Endothelial cell of umbilical vein (primary cell): ENCODE measurements around the gene DBNL. TPM values are rescaled to one million over a fixed set of nuclear protein-coding genes. Genes with fewer than 3 reads are reported as not detected.

ENCODE experiments used
- BruUV-seq: library from RNA; stranded (reverse); fragments of 400-500 nt; replicated peaks from 2 replicates; lab custom pipeline; 2021; lab: Mats Ljungman, UMichigan
- CTCF ChIA-PET: fragments of 300-600, 350-600 bp; sonication (Branson Sonifier 250); formaldehyde crosslinking; loops from one replicate; lab custom pipeline; 2021; ENCODE audit warnings: antibody characterized with exemption, inconsistent platforms; lab: Charles Lee
- POLR2A ChIA-PET: fragments of 300-600, 350-600 bp; sonication (Branson Sonifier 250); formaldehyde crosslinking; loops from one replicate; lab custom pipeline; 2021; ENCODE audit warnings: antibody characterized with exemption, inconsistent platforms; lab: Charles Lee
- DNase-seq: peaks from one replicate; pipeline ENCODE4 v3.0.0-alpha.2; 2011; ENCODE audit warnings: low read depth, low spot score
- FAIRE-seq: peaks from 2 replicates; lab custom pipeline; 2011; peaks lifted over from hg19 to GRCh38; lab: Jason Lieb, UNC
- H2AFZ ChIP-seq: 2 replicates; pipeline ENCODE4 v1.6.0; 2012; ENCODE audit warnings: low read depth, low read length, control low read depth, inconsistent platforms
- H3K27ac ChIP-seq: 2 replicates; pipeline ENCODE4 v1.5.1; 2011; ENCODE audit warnings: low read depth, mild to moderate bottlenecking, control low read depth, low read length, moderate library complexity; ENCODE audit not compliant: insufficient read depth
- H3K27me3 ChIP-seq, 2 experiments: 2 replicates each; pipeline versions ENCODE4 v1.6.0 to v1.6.1; 2011; ENCODE audit warnings: low read length in 2 of 2, mixed read lengths in 1 of 2; ENCODE audit not compliant: control insufficient read depth in 2 of 2, insufficient read depth in 2 of 2
- H3K36me3 ChIP-seq, 2 experiments: 2 replicates in 1 of 2; 3 replicates in 1 of 2; pipeline ENCODE4 v1.5.1; 2011; ENCODE audit warnings: low read length in 2 of 2, mild to moderate bottlenecking in 1 of 2, moderate library complexity in 1 of 2; ENCODE audit not compliant: control insufficient read depth in 2 of 2, insufficient read depth in 2 of 2; ENCODE audit errors: extremely low read depth in 1 of 2
- H3K4me1 ChIP-seq: 3 replicates; pipeline ENCODE4 v1.5.1; 2011; ENCODE audit warnings: mild to moderate bottlenecking, low read length; ENCODE audit not compliant: control insufficient read depth, insufficient read depth; ENCODE audit errors: extremely low read depth
- H3K4me2 ChIP-seq: 2 replicates; pipeline ENCODE4 v1.6.1; 2011; ENCODE audit warnings: low read length, control low read depth, mixed read lengths; ENCODE audit not compliant: insufficient read depth
- H3K4me3 ChIP-seq, 3 experiments: fragments of 200-600 bp in 1 of 3; sonication (generic), shearing (Covaris generic) in 1 of 3; replicated peaks in 1 of 3; 2 replicates each; pipeline ENCODE4 v1.5.1; 2011 to 2016; ENCODE audit warnings: control low read depth in 3 of 3, low read length in 3 of 3, mild to moderate bottlenecking in 2 of 3, inconsistent platforms in 1 of 3, low read depth in 1 of 3, moderate library complexity in 1 of 3; ENCODE audit not compliant: insufficient read depth in 1 of 3
- H3K79me2 ChIP-seq: 2 replicates; pipeline ENCODE4 v1.6.0; 2012; ENCODE audit warnings: low read length, inconsistent platforms; ENCODE audit not compliant: control insufficient read depth, insufficient read depth
- H3K9ac ChIP-seq: replicated peaks from 2 replicates; pipeline ENCODE3; 2011; ENCODE audit warnings: low read length, control low read depth; ENCODE audit not compliant: insufficient read depth; ENCODE audit errors: extremely low read depth
- H3K9me1 ChIP-seq: replicated peaks from 3 replicates; pipeline ENCODE4 v1.6.0; 2011; ENCODE audit warnings: mild to moderate bottlenecking, low read length; ENCODE audit not compliant: control insufficient read depth, insufficient read depth; ENCODE audit errors: extremely low read depth
- H3K9me3 ChIP-seq: replicated peaks from 2 replicates; pipeline ENCODE4 v1.5.1; 2012; ENCODE audit warnings: low read length, inconsistent platforms; ENCODE audit not compliant: control insufficient read depth, insufficient read depth
- H4K20me1 ChIP-seq: replicated peaks from 2 replicates; pipeline ENCODE3; 2011; ENCODE audit warnings: mild to moderate bottlenecking, low read length; ENCODE audit not compliant: control insufficient read depth, insufficient read depth; ENCODE audit errors: extremely low read depth
- EZH2 ChIP-seq: IDR thresholded peaks from 2 replicates; pipeline ENCODE4 v1.6.1; 2012; ENCODE audit warnings: borderline replicate concordance, low read depth, mild to moderate bottlenecking, moderate library complexity, low read length, inconsistent platforms; ENCODE audit not compliant: severe bottlenecking
- FOS ChIP-seq: IDR thresholded peaks from 2 replicates; pipeline ENCODE4 v1.6.1; 2011; ENCODE audit warnings: mild to moderate bottlenecking, low read length, moderate library complexity, borderline replicate concordance; ENCODE audit not compliant: insufficient read depth
- GATA2 ChIP-seq: IDR thresholded peaks from 2 replicates; pipeline ENCODE4 v1.7.0; 2011; ENCODE audit warnings: low read depth, mild to moderate bottlenecking, moderate library complexity, mixed read lengths, low read length; ENCODE audit not compliant: insufficient read length, insufficient read depth
- JUN ChIP-seq: IDR thresholded peaks from 2 replicates; pipeline ENCODE4 v1.6.1; 2011; ENCODE audit warnings: borderline replicate concordance, low read depth; ENCODE audit not compliant: insufficient read length, insufficient read depth
- MYC ChIP-seq: IDR thresholded peaks from one replicate; pipeline ENCODE4 v1.6.1; 2011; ENCODE audit warnings: mild to moderate bottlenecking, low read depth, low read length
- POLR2A ChIP-seq: IDR thresholded peaks from 2 replicates; pipeline ENCODE4 v1.6.1; 2012; ENCODE audit warnings: low read depth, mild to moderate bottlenecking, control low read depth, low read length
- POLR2AphosphoS5 ChIP-seq: IDR thresholded peaks from 2 replicates; pipeline ENCODE4 v1.6.1; 2012; ENCODE audit warnings: low read depth, mild to moderate bottlenecking, control low read depth, low read length, moderate library complexity; ENCODE audit not compliant: insufficient read depth
- dilution Hi-C: fragments of 300-500 bp; cut with MboI; formaldehyde crosslinking; loops from one replicate; pipeline ENCODE4 v1.15.0; 2019; ENCODE audit warnings: low sequenced_read_pairs; ENCODE audit not compliant: extremely low pct_ligation_motif_present
- intact Hi-C: fragments of 100-400 bp; cut with micrococcal nuclease; formaldehyde crosslinking; loops from one replicate; pipeline ENCODE4 v1.10.0; 2022
- polyA plus RNA-seq, 4 experiments: library from polyadenylated mRNA; depleted of rRNA in 3 of 4; stranded (reverse) in 3 of 4; unstranded in 1 of 4; fragments of >200 nt; gene quantifications; 2 replicates each; pipeline versions ENCODE4 v1.2.1 to v1.2.3, GENCODE V29; 2011 to 2012; ENCODE audit warnings: missing spikeins in 1 of 4
- total RNA-seq: library from RNA; stranded (reverse); gene quantifications from 2 replicates; pipeline ENCODE4 v1.2.3, GENCODE V29; 2021
- TF ChIP-seq, protein P1 (sequence below): IDR thresholded peaks from 2 replicates; pipeline ENCODE4 v1.6.1; 2011; ENCODE audit not compliant: insufficient read depth, insufficient read length
- TF ChIP-seq, protein P2 (sequence below), 2 donors: IDR thresholded peaks; 1 replicate in 1 of 2; 2 replicates in 1 of 2; pipeline ENCODE4 v1.5.1; 2011; ENCODE audit warnings: low read length in 2 of 2, mild to moderate bottlenecking in 2 of 2, moderate library complexity in 2 of 2, control low read depth in 1 of 2, inconsistent platforms in 1 of 2, low read depth in 1 of 2; ENCODE audit not compliant: insufficient read depth in 1 of 2; ENCODE audit errors: extremely low read depth in 1 of 2

DBNL gene
- total and polyA plus RNA-seq, 2 donors (not counting 3 experiments of a cell fraction or from before 2014, with no cell fraction given) = 94.0 to 123 TPM

DNA sequence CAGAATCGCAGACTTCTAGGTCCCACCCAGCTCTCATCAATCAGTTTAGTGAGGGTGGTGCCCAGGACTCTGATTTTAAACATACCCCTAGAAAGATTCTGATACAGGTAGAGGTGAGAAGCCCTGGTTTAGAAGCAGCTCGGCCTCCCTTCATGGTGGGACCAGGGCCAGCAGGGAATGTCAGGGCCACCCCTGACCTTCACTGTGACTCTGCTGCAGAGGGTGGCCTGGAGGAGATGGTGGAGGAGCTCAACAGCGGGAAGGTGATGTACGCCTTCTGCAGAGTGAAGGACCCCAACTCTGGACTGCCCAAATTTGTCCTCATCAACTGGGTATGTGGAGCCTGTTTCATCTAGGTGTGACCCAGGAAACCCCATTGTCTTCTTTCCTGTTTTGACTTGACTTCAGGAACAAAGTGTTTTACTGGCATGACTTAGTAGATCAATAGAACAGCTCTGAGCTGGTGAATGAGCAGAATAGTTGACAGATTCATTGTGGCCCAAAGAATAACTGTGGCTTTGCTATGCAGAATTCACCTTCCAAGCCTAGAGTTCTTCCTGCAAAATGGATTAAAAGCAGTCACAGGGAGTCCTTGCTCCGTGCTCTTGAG is 7.2 kb downstream of the DBNL start:
- DNase-seq (no peak), FAIRE-seq (no peak)
- ChIA-PET CTCF (interaction anchor here (0.8 kb wide), 1 partner anchor 9 kb away, joined by 3 read pairs; no protein-coding TSS in a partner anchor), POLR2A (no interaction called here)
- no peak overlapping the region for H3K9ac ChIP-seq
- intact Hi-C loops = no loop called here
- no peaks in the 10 kb centered on the region for H3K9me3 ChIP-seq
- TF ChIP-seq JUN (no peak), EZH2 (no peak)
- no TSS peak for BruUV-seq
- H4K20me1 ChIP-seq = no peaks in the 10 kb centered on the region
- H3K27me3 ChIP-seq = no peaks in the 10 kb centered on the region
- H3K27ac ChIP-seq = no peak overlapping the region
- peaks cover 4 to 32% of the 10 kb centered on the region in 2 experiments for H3K36me3 ChIP-seq
- H2AFZ ChIP-seq = no peak overlapping the region
- H3K4me1 ChIP-seq = no peaks in the 10 kb centered on the region
- no peaks in the 10 kb centered on the region for H3K9me1 ChIP-seq
- no peak overlapping the region for H3K4me3 ChIP-seq
- no peak overlapping the region for H3K4me2 ChIP-seq
- peaks cover 24% of the 10 kb centered on the region for H3K79me2 ChIP-seq
- dilution Hi-C loops = no loop called here

DNA sequence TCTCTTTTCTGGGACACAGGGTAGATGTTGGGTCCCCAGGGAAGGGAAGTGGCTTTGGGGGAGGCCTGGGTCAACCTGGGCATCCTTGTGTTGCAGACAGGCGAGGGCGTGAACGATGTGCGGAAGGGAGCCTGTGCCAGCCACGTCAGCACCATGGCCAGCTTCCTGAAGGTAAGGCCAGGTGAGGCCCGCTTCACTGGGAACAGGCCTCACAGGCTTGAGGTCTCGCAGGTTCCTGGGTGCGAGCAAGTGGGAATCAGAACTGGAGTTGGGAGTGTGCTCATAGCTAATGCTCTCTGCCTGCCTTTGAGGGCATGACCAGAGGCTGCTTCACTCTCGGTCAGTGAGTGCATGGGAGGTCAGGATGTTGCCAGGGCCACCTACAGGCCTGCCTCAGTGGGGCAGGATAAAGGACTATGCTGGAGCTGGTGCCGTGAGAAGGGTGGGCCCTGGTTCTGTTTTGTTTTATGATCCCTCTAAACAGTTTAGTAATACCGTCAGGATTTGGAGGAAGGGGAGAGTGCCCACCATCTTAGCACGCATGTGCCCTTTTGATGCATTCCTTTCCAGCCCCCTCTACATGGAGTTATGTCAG is 8.4 kb downstream of the DBNL start:
- H3K9ac ChIP-seq = no peak overlapping the region
- H3K4me2 ChIP-seq = no peak overlapping the region
- TF ChIP-seq EZH2 (no peak), GATA2 (no peak), MYC (no peak), POLR2AphosphoS5 (no peak), POLR2A (no peak), FOS (no peak), JUN (no peak)
- TF ChIP-seq, protein P1, sequence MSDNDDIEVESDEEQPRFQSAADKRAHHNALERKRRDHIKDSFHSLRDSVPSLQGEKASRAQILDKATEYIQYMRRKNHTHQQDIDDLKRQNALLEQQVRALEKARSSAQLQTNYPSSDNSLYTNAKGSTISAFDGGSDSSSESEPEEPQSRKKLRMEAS = no peak
- TF ChIP-seq, protein P2, sequence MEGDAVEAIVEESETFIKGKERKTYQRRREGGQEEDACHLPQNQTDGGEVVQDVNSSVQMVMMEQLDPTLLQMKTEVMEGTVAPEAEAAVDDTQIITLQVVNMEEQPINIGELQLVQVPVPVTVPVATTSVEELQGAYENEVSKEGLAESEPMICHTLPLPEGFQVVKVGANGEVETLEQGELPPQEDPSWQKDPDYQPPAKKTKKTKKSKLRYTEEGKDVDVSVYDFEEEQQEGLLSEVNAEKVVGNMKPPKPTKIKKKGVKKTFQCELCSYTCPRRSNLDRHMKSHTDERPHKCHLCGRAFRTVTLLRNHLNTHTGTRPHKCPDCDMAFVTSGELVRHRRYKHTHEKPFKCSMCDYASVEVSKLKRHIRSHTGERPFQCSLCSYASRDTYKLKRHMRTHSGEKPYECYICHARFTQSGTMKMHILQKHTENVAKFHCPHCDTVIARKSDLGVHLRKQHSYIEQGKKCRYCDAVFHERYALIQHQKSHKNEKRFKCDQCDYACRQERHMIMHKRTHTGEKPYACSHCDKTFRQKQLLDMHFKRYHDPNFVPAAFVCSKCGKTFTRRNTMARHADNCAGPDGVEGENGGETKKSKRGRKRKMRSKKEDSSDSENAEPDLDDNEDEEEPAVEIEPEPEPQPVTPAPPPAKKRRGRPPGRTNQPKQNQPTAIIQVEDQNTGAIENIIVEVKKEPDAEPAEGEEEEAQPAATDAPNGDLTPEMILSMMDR (IDR thresholded peaks at IDR 0.05; ENCODE audit: extremely low read depth in 1 of 2, insufficient read depth in 1 of 2, low read depth in 1 of 2, low read length in 2 of 2) = no peak
- no peak for FAIRE-seq
- no TSS peak for BruUV-seq
- peaks cover 7 to 43% of the 10 kb centered on the region in 2 experiments for H3K36me3 ChIP-seq
- H3K79me2 ChIP-seq = peaks cover 14% of the 10 kb centered on the region
- H3K27ac ChIP-seq = no peak overlapping the region
- H3K9me1 ChIP-seq = no peaks in the 10 kb centered on the region
- no peak for DNase-seq
- dilution Hi-C loops = no loop called here
- H3K9me3 ChIP-seq = no peaks in the 10 kb centered on the region
- intact Hi-C loops = no loop called here
- no peak overlapping the region for H3K4me3 ChIP-seq
- H2AFZ ChIP-seq = no peak overlapping the region
- ChIA-PET CTCF (interaction anchor here (1.5 kb wide), 1 partner anchor 33 kb away, joined by 5 read pairs; no protein-coding TSS in a partner anchor), POLR2A (interaction anchor here (0.6 kb wide), 1 partner anchor 33 kb away, joined by 3 read pairs; no protein-coding TSS in a partner anchor)
- H3K4me1 ChIP-seq = no peaks in the 10 kb centered on the region
- no peaks in the 10 kb centered on the region for H3K27me3 ChIP-seq
- no peaks in the 10 kb centered on the region for H4K20me1 ChIP-seq
